SK-N-MC (cell line): ENCODE data around the gene HEATR5A.

ENCODE experiments used
- EZH2 ChIP-seq: fragments of 200-600 bp; sonication (generic); IDR thresholded peaks from one replicate; pipeline ENCODE4 v1.6.1; 2017; ENCODE audit warnings: antibody characterized with exemption
- POLR2AphosphoS5 ChIP-seq: IDR thresholded peaks from 2 replicates; pipeline ENCODE4 v1.6.1; 2012; ENCODE audit warnings: mild to moderate bottlenecking, low read depth, low read length, borderline replicate concordance

DNA sequence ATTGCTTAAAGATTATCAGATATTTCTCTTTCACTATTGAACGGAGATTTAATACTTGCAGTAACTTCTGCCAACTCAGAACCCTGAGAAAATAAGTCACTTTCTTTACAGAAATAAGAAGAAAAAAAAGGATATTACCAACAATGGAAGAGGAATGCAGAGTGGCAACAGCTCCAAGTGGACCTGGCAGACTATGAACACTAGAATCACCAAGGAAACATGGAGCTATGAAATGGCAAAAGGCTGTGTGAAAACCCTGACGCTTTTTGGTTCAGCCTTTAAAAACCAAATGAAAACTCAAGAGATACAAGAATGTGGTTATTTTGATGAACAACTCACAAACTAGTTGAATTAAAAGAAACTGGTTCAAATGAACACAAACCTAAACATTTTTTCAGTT, 19.2 kb upstream of the HEATR5A start:
- TF ChIP-seq EZH2, result no peak
- TF ChIP-seq POLR2AphosphoS5, result no peak
